ENCODE results near the gene CYB5A.
"Not testable (repeated sequence)": the region's sequence is repeated elsewhere in the genome, so short reads cannot be mapped to it uniquely, and the experiment has no call there.

CYB5A gene

DNA sequence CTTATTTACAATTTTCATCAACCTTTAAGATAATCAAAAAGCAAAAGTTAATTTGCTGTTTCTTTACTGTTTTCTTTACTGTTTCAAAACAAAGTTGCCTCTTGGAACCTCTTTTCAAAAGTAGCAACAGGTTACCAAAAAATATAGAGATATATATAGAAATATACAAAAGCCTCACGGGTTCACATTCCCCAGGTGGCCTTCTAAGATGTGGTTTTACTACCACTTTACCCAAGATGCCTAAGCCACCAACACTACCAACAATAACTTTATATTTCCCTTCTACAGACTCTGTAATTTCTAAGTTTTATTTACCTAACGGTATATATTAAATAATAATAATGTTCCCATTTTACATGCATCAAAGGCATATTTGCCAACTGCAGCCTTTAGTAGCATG, 4.9 kb downstream of the CYB5A start:
- Mint-ChIP-seq H3K27ac (no peak overlapping the region), H3K27me3 (no peaks in the 10 kb centered on the region), H3K4me3 (no peak overlapping the region), H3K4me1 (ENCODE audit: low read depth) (peaks cover 39% of the 10 kb centered on the region), H3K36me3 (peaks cover 4% of the 10 kb centered on the region), H3K9me3 (ENCODE audit: low read depth) (no peaks in the 10 kb centered on the region)

GRCh38 chr18:74286106-74286855, 5.5 kb downstream of the CYB5A start:
- peak overlapping the region; percentile 5 for H3K27ac Mint-ChIP-seq

GRCh38 chr18:74285583-74285982, 6.2 kb downstream of the CYB5A start:
- not testable (repeated sequence) for H3K9me3 Mint-ChIP-seq (ENCODE audit: low read depth); H3K4me3 Mint-ChIP-seq; H3K36me3 Mint-ChIP-seq; H3K27me3 Mint-ChIP-seq; H3K27ac Mint-ChIP-seq
- peaks cover 40% of the 10 kb centered on the region for H3K4me1 Mint-ChIP-seq (ENCODE audit: low read depth)

More at GRCh38 chr18:74286106-74286855, 5.5 kb downstream of the CYB5A start:
- H3K4me3 Mint-ChIP-seq = no peak overlapping the region
- H3K4me1 Mint-ChIP-seq (ENCODE audit: low read depth) = peaks cover 41% of the 10 kb centered on the region
- no peaks in the 10 kb centered on the region for H3K9me3 Mint-ChIP-seq (ENCODE audit: low read depth)
- H3K36me3 Mint-ChIP-seq = peaks cover 2% of the 10 kb centered on the region
- no peaks in the 10 kb centered on the region for H3K27me3 Mint-ChIP-seq

GRCh38 chr18:74284980-74285355, 6.8 kb downstream of the CYB5A start:
- H3K36me3 Mint-ChIP-seq = peaks cover 2% of the 10 kb centered on the region
- H3K27me3 Mint-ChIP-seq = no peaks in the 10 kb centered on the region
- peaks cover 37% of the 10 kb centered on the region for H3K4me1 Mint-ChIP-seq (ENCODE audit: low read depth)
- H3K9me3 Mint-ChIP-seq (ENCODE audit: low read depth) = no peaks in the 10 kb centered on the region
- no peak overlapping the region for H3K27ac Mint-ChIP-seq
- H3K4me3 Mint-ChIP-seq = no peak overlapping the region

- H3K27me3 Mint-ChIP-seq = no peaks in the 10 kb centered on the region
- no peak overlapping the region for H3K27ac Mint-ChIP-seq
Observed at GRCh38 chr18:74284191-74284979, 7.4 kb downstream of the CYB5A start.

DNA sequence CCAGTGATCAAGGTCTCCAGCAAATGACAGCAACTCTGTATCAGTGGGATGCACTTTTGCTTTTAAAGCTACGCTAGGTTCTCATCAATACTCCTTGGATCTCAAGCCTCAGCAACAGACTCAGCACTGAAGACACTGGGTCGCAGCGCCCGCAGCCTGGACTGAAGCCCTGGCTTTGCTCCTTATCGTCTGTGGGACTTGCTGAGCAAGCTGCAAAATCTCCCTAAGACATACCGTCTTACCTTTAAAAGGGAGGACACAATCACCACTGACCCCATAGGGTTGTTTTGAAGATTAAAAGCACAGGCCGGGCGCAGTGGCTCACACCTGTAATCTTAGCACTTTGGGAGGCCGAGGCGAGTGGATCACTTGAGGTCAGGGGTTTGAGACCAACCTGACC, 8.1 kb downstream of the CYB5A start:
- no peak overlapping the region for H3K27ac Mint-ChIP-seq
- peaks cover 2% of the 10 kb centered on the region for H3K36me3 Mint-ChIP-seq
- peaks cover 37% of the 10 kb centered on the region for H3K4me1 Mint-ChIP-seq (ENCODE audit: low read depth)
- no peak overlapping the region for H3K4me3 Mint-ChIP-seq
- no peaks in the 10 kb centered on the region for H3K27me3 Mint-ChIP-seq
- H3K9me3 Mint-ChIP-seq (ENCODE audit: low read depth) = no peaks in the 10 kb centered on the region

More at GRCh38 chr18:74284191-74284979, 7.4 kb downstream of the CYB5A start:
- H3K9me3 Mint-ChIP-seq (ENCODE audit: low read depth) = no peaks in the 10 kb centered on the region
- H3K4me3 Mint-ChIP-seq = no peak overlapping the region
- H3K4me1 Mint-ChIP-seq (ENCODE audit: low read depth) = peaks cover 37% of the 10 kb centered on the region
- H3K36me3 Mint-ChIP-seq = peaks cover 2% of the 10 kb centered on the region

DNA sequence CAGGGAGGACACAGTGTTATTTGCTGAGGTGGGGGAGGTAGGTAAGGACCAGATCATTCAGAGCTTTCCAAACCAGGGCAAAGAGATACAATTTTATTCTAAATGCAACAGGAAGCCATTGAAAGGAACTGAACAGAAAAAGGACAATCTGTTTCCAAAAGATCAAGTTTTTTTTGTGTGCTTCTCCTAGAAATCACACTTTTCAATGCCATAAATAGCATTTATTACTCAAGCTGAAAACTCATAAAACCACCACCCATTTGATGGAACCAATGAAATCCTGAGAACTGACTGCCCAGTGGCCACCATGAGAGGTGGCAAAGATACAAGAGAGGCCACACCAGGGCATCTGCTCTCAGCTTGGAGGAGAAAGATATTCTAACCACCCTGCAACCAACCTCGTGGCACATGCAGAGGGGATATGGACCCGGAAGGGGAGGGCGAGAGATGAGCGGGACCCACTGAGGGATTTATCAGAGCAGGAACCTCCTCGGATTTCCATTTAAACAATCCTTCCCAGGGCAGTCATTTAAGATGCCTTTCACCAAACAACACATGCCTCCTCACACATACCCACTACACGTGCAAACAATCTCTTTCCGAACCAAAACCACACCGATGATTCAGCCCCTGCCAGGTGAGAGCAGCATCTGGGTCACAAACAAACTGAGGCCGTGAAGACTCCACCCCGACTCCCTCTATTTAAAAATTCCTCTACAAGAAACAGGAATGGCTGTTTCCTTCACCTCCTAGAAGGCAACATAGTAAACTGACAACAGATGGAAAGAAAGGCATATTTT, 8.8 kb downstream of the CYB5A start:
- Mint-ChIP-seq H3K9me3 (ENCODE audit: low read depth) (no peaks in the 10 kb centered on the region), H3K4me1 (ENCODE audit: low read depth) (peaks cover 35% of the 10 kb centered on the region), H3K36me3 (peaks cover 5% of the 10 kb centered on the region), H3K4me3 (peak overlapping the region; percentile 28), H3K27ac (peak overlapping the region; percentile 68), H3K27me3 (no peaks in the 10 kb centered on the region)

DNA sequence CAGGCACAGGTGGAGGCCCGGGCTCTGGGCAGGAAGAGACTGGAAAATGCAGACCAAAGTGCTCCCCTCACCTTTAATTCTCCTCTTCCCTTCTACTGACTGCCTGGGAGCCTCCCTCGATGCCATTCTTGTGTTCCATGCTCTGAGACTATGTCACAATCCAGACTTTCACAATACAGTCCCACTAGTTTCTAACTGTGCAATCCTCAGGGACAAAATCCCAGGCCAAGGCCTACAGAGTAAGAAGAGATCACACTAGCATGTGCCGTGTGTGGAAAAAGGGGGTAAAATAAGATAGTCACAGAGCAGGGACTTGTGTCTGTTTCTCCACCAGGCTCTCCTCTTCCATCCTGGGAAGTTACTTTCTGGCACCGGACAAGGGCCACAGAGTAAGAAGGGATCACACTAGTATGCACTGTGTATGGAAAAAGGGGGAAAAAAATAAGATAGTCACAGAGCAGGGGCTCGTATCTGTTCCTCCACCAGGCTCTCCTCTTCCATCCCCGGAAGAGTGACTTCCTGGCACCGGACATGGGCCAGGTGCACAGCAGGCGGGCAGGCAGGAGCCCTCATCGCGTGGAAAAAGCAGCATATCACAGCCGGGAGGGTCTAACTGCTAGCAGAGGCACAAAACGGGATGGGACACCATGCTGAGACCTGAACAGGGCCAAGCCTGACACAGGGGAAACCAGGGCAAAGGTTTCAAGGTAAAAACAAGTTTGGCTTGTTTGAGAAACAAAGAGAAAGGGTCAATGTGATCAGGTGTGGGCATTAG, 9.6 kb downstream of the CYB5A start:
- Mint-ChIP-seq H3K4me3 (peak overlapping the region; percentile 28), H3K36me3 (peaks cover 5% of the 10 kb centered on the region), H3K27ac (peak overlapping the region; percentile 52), H3K9me3 (ENCODE audit: low read depth) (no peaks in the 10 kb centered on the region), H3K27me3 (no peaks in the 10 kb centered on the region), H3K4me1 (ENCODE audit: low read depth) (peaks cover 28% of the 10 kb centered on the region)

- H3K9me3 Mint-ChIP-seq (ENCODE audit: low read depth) = no peaks in the 10 kb centered on the region
- peak overlapping the region; percentile 31 for H3K27ac Mint-ChIP-seq
- H3K27me3 Mint-ChIP-seq = no peaks in the 10 kb centered on the region
- H3K4me3 Mint-ChIP-seq = no peak overlapping the region
- H3K4me1 Mint-ChIP-seq (ENCODE audit: low read depth) = peaks cover 23% of the 10 kb centered on the region
- peaks cover 9% of the 10 kb centered on the region for H3K36me3 Mint-ChIP-seq
Observed at GRCh38 chr18:74281011-74281979, 10.5 kb downstream of the CYB5A start.

GRCh38 chr18:74278983-74279382, 12.8 kb downstream of the CYB5A start:
- Mint-ChIP-seq H3K4me1 (ENCODE audit: low read depth) (peaks cover 27% of the 10 kb centered on the region), H3K27me3 (no peaks in the 10 kb centered on the region), H3K36me3 (peaks cover 14% of the 10 kb centered on the region), H3K27ac (no peak overlapping the region), H3K9me3 (ENCODE audit: low read depth) (no peaks in the 10 kb centered on the region), H3K4me3 (no peak overlapping the region)

DNA sequence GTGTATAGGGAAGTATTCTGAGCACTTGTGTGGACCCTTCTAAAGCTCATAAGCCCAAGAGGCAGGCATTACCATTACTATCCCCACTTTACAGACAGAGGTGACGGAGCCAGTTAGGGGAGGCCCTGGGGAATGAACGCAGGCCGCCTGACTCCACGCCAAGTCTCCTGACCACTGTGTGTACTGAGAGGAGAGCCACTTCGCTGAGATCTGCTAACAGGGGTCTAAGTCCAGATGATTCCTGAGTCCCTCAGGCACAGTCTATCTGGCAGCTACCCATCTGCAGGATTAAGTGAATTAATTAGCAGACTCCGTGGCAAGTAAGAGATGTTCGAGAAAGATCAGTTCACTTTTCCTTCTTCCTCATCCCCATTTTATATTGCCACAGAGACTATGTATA, 13.7 kb downstream of the CYB5A start:
- H3K4me1 Mint-ChIP-seq (ENCODE audit: low read depth) = peaks cover 20% of the 10 kb centered on the region
- H3K4me3 Mint-ChIP-seq = no peak overlapping the region
- no peaks in the 10 kb centered on the region for H3K27me3 Mint-ChIP-seq
- no peak overlapping the region for H3K27ac Mint-ChIP-seq
- no peaks in the 10 kb centered on the region for H3K9me3 Mint-ChIP-seq (ENCODE audit: low read depth)
- H3K36me3 Mint-ChIP-seq = peaks cover 14% of the 10 kb centered on the region

- H3K4me3 Mint-ChIP-seq = no peak overlapping the region
- H3K9me3 Mint-ChIP-seq (ENCODE audit: low read depth) = no peaks in the 10 kb centered on the region
- H3K27me3 Mint-ChIP-seq = no peaks in the 10 kb centered on the region
- peaks cover 12% of the 10 kb centered on the region for H3K36me3 Mint-ChIP-seq
- peaks cover 13% of the 10 kb centered on the region for H3K4me1 Mint-ChIP-seq (ENCODE audit: low read depth)
- H3K27ac Mint-ChIP-seq = no peak overlapping the region
Observed at GRCh38 chr18:74277296-74277695, 14.5 kb downstream of the CYB5A start.

DNA sequence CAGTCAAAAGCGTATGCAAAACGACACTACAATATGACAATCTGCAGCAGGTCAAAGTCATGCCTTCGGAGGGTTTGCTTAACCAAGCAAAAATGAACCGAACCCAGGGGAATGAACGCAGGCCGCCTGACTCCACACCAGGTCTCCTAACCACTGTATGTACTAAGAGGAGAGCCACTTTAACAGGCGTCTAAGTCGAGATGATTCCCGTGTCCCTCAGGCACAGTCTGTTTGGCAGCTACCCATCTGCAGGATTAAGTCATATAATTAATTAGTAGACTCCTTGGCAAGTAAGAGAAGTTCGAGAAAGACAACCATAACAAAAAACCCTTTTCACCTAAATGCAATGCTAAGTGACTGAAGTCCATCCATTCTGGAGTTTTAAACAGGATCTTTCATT, 15.2 kb downstream of the CYB5A start:
- Mint-ChIP-seq H3K4me1 (ENCODE audit: low read depth) (peaks cover 7% of the 10 kb centered on the region), H3K27ac (no peak overlapping the region), H3K36me3 (peaks cover 12% of the 10 kb centered on the region), H3K9me3 (ENCODE audit: low read depth) (no peaks in the 10 kb centered on the region), H3K4me3 (no peak overlapping the region), H3K27me3 (no peaks in the 10 kb centered on the region)
